Ovary (tissue), 3 donors: ENCODE measurements around the gene ZNF597.
"Not testable (repeated sequence)": the region's sequence is repeated elsewhere in the genome, so short reads cannot be mapped to it uniquely, and the experiment has no call there.

Source experiments
- EP300 ChIP-seq: sonication (generic); formaldehyde crosslinking; IDR thresholded peaks from one replicate; pipeline ENCODE4 v1.6.1; 2017; ENCODE audit warnings: antibody characterized with exemption
- POLR2A ChIP-seq: fragments of 450-650 bp; IDR thresholded peaks from one replicate; pipeline ENCODE4 v1.6.1; 2017; ENCODE audit warnings: antibody characterized with exemption, mild to moderate bottlenecking, moderate library complexity
- TF ChIP-seq, protein P1 (sequence below), 3 donors: fragments of 450-650 bp in 2 of 3; fragments of 200-600 bp in 1 of 3; IDR thresholded peaks; one replicate each; pipeline versions ENCODE4 v1.5.1 to v1.8.0; 2016 to 2022; ENCODE audit warnings: antibody characterized with exemption in 3 of 3, mild to moderate bottlenecking in 1 of 3
- donor health status: DM: no; HTN: no; CAD: no.

DNA sequence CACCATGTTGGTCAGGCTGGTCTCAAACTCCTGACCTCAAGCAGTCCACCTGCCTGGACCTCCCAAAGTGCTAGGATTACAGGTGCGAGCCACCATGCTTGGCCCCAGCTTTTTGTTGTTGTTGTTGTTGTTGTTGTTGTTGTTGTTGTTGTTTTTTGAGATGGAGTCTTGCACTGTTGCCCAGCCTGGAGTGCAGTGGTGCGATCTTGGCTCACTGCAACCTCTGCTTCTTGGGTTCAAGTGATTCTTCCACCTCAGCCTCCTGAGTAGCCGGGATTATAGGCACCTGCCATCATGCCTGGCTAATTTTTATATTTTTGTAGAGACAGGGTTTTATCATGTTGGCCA is 30.3 kb upstream of the ZNF597 start:
- TF ChIP-seq EP300, POLR2A: not testable (repeated sequence)
- TF ChIP-seq, protein P1, sequence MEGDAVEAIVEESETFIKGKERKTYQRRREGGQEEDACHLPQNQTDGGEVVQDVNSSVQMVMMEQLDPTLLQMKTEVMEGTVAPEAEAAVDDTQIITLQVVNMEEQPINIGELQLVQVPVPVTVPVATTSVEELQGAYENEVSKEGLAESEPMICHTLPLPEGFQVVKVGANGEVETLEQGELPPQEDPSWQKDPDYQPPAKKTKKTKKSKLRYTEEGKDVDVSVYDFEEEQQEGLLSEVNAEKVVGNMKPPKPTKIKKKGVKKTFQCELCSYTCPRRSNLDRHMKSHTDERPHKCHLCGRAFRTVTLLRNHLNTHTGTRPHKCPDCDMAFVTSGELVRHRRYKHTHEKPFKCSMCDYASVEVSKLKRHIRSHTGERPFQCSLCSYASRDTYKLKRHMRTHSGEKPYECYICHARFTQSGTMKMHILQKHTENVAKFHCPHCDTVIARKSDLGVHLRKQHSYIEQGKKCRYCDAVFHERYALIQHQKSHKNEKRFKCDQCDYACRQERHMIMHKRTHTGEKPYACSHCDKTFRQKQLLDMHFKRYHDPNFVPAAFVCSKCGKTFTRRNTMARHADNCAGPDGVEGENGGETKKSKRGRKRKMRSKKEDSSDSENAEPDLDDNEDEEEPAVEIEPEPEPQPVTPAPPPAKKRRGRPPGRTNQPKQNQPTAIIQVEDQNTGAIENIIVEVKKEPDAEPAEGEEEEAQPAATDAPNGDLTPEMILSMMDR (IDR thresholded peaks at IDR 0.05), result not testable (repeated sequence)
